COLO668 (cell line): Measurements from ENCODE around the gene VPS13D.

Experiments used
- DNase-seq: peaks from one replicate; lab custom pipeline; 2025; ENCODE audit not compliant: unreplicated experiment; lab: John Stamatoyannopoulos, UW

VPS13D gene, protein sequence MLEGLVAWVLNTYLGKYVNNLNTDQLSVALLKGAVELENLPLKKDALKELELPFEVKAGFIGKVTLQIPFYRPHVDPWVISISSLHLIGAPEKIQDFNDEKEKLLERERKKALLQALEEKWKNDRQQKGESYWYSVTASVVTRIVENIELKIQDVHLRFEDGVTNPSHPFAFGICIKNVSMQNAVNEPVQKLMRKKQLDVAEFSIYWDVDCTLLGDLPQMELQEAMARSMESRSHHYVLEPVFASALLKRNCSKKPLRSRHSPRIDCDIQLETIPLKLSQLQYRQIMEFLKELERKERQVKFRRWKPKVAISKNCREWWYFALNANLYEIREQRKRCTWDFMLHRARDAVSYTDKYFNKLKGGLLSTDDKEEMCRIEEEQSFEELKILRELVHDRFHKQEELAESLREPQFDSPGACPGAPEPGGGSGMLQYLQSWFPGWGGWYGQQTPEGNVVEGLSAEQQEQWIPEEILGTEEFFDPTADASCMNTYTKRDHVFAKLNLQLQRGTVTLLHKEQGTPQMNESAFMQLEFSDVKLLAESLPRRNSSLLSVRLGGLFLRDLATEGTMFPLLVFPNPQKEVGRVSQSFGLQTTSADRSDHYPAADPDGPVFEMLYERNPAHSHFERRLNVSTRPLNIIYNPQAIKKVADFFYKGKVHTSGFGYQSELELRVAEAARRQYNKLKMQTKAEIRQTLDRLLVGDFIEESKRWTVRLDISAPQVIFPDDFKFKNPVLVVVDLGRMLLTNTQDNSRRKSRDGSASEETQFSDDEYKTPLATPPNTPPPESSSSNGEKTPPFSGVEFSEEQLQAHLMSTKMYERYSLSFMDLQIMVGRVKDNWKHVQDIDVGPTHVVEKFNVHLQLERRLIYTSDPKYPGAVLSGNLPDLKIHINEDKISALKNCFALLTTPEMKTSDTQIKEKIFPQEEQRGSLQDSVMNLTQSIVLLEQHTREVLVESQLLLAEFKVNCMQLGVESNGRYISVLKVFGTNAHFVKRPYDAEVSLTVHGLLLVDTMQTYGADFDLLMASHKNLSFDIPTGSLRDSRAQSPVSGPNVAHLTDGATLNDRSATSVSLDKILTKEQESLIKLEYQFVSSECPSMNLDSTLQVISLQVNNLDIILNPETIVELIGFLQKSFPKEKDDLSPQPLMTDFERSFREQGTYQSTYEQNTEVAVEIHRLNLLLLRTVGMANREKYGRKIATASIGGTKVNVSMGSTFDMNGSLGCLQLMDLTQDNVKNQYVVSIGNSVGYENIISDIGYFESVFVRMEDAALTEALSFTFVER (N-terminal part only)

GRCh38 chr1:12229835-12230548, at the start of gene VPS13D:
VPS13D (plus strand) TSS chr1:12230030; CDS start chr1:12234267, 4,237 bp downstream.
- DNase-seq = peak; percentile 97

GRCh38 chr1:12180315-12180714, 49.5 kb upstream of the VPS13D start:
- DNase-seq = no peak

GRCh38 chr1:12180903-12181302, 48.9 kb upstream of the VPS13D start:
- DNase-seq = no peak

GRCh38 chr1:12181568-12181967, 48.3 kb upstream of the VPS13D start:
- no peak for DNase-seq

GRCh38 chr1:12182410-12182984, 47.3 kb upstream of the VPS13D start:
- no peak for DNase-seq

DNA sequence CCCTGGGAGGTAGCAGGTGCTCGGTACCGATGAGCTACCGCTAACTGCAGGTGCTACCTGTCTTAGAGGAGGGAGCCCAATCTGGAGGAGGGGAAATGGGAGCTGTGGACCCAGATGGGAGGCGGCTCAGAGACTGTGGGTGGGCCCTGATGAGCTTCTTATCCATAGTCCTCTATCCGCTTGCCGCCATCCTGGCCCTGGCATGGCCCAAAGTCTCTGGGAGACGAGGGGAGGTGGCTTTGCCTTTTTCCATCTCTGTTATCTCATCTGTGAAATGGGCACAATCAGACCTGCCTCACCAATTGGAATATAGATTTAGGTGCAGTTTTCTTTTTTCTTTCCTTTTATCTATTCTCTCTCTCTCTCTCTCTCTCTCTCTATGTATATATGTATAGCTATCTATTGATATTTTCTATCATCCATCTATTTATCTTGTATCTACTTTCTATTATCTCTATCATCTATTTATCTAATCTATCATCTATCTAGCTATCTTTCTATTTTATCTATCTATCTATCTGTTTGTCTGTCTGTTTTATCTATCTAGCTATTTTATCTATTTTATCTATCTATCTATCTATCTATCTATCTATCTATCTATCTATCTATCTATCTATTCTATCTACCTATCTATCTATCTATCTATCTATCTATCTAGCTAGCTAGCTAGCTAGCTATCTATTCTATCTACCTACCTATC, 46.6 kb upstream of the VPS13D start:
- DNase-seq = peak; percentile 22

DNA sequence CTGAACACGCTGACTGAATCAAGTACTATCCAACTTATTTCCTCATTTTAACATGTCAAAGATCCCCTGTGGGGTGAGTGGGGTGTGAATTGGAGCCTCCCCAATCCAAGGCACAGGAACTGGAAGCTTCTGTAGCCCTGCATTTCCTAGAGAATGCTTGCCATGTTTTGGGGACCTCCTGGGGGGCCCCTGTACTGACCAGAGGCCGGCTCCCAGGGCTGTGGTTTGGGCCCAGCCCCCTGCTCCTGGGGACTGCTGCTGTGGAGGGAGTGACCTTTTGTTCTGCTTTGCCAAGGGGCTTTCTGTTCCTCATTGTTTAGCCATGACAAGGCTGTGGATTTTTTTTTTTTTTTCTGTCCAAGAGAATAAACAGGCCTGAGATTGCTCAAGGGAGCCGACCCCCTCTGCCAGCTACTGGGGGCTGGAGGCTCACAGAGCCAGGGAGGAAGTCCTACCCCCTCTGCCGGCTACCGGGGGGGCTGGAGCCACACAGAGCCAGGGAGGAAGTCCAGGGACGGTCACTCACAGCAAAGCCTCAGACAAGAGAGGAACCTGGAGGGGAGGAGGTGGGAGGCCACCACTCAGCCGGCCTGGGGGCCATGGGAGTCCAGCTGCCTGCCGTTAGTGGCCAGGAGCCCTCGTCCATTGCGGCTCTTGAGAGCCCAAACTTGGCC, 45.7 kb upstream of the VPS13D start:
- no peak for DNase-seq

GRCh38 chr1:12185036-12185917, 44.6 kb upstream of the VPS13D start:
- no peak for DNase-seq

GRCh38 chr1:12185918-12186678, 43.7 kb upstream of the VPS13D start:
- no peak for DNase-seq

DNA sequence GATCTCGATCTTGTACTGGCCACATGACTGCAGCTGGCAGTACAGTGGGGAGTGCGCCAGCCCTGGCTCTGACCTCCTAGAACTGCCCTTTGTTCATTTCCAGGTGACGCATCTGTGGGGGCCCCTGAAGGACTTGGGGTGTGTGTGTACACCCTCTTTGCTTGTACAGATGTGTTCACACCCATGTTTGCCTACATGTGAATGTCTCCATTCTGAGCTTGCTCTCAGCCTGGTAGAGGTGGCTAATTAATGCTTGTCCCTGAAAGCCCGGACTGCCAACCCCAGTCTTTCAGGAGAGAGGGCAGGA, 43.2 kb upstream of the VPS13D start:
- DNase-seq = no peak

DNA sequence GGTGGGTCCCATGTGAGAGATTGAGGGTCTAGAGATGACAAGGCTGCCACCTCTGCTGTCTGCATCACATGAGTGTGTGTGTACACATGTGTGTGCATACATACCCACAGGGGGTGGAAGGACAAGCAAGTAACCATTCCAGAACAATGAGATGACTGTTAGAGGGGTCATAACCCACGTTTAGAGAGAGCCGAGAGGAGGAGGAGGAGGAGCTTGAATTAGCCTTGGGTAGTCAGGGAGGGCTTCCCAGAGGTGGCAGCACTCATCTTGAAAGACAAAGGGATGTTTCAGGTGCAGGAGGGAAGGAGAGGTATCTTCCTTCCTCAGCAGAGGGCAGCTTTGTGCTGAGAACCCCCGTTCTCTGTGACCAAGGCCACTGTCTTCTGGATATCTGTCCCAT, 41.7 kb upstream of the VPS13D start:
- DNase-seq = no peak

- DNase-seq = no peak
Measured at GRCh38 chr1:12188657-12189327, 41.0 kb upstream of the VPS13D start.

DNA sequence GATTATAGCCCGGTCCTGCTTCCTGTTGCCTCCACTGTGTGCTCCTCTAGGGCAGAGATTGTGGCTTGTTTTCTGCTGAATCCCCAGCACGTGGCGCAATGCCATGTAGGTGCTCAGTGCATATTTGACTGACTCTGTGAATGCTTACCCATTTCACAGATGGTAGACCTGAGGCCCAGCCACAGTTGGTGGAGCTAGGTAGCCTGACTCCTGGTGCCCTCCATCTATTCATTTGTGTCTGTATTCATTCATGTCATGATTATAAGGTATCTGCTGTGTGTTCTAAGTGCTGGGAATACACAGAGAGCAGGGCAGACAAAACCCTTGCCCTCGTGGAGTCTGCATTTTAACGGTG, 40.5 kb upstream of the VPS13D start:
- no peak for DNase-seq

DNA sequence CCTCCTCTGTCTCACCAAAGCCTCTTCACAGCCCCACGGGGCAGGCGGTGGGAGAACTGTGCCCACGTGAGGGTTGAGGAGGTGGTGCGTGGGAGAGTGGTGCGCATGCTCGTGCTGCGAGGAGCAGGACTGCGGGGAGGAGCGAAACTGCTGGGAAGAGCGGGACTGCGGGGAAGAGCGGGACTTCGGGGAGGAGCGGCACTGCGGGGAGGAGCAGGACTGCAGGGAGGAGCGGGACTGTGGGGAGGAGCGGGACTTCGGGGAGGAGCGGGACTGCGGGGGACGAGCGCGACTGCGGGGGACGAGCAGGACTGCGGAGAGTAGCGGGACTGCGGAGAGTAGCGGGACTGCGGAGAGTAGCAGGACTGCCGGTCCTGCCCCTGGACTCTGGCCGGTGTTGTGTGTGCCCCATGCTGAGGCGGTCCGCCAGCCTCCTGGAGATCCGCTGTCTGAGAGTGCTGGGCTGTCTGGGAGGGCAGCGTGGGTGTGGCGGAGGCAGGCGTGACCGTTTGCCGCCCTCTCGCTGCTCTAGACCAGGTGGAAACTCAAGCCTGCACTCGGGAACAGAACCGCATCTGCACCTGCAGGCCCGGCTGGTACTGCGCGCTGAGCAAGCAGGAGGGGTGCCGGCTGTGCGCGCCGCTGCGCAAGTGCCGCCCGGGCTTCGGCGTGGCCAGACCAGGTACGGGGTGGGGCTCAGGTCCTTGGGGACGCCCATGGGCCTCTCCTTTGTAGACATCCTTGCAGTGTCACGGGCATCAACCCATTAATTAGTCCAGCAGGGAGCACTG, 38.4 kb upstream of the VPS13D start:
- peak; percentile 22 for DNase-seq

DNA sequence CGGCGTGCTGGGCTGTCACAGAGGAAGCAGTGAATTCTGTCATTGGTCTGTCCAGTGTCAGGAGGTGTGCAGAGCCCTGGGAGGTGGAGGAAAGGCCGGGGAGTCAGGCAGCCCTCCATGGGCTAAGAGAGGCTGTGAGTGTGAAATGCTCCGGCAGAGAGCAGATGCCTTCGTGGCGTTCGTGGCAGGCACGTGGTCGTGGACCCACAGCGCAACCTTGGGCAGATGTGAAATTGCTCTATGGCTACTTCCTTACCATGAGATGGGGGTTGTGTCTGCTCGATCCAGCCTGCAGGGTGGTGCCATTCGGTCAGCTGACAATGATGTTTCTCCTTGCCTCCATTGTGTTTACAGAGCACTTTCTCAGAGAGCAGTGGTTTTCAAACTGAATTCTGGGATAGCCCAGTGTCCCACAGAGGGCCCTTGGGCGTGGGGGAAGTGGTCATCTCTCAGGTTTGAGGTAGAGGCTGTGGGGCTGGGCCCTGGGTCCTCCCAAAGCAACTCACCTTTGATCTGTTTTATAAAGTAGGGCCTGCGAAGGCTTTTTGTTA, 35.1 kb upstream of the VPS13D start:
- DNase-seq = no peak

- DNase-seq = no peak
Measured at GRCh38 chr1:12195416-12195815, 34.4 kb upstream of the VPS13D start.
